Measurements from ENCODE around the gene IL2RA. TPM values are rescaled to one million over a fixed set of nuclear protein-coding genes. Genes with fewer than 3 reads are reported as not detected.

Gene IL2RA
- total and polyA plus RNA-seq, 9 of the 15 experiments (the other 6 are each of a cell fraction or from before 2014, with no cell fraction given): 0.95 TPM; not detected in 8

DNA sequence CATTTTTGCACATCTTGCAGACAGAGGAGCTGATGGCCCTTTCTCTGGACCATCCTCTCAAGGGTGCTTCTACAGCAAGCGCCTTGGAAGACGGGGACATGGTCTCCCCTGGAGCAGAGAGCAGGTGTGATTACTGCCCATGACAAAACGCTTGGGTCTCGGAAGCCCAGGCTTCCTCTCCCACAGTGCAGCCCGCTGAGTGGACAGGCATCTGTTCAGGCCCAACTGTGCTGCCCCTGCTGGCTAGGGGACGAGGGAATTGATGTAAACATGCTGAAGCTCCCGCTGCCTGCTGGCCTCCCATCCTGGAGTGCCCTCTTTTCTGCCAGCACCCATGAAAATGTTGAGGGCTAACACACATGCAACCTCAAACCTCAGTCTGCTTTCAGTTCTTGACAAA, 99.1 kb downstream of the IL2RA start:
- TF ChIP-seq KDM1A (IDR thresholded peaks at IDR 0.05) (no peak), ZNF354B (CRISPR knock-in tag; IDR thresholded peaks at IDR 0.05) (no peak), NR1H2 (CRISPR knock-in tag; IDR thresholded peaks at IDR 0.05) (no peak), ZNF75A (CRISPR knock-in tag; IDR thresholded peaks at IDR 0.05) (no peak)
- TF ChIP-seq, protein P1, sequence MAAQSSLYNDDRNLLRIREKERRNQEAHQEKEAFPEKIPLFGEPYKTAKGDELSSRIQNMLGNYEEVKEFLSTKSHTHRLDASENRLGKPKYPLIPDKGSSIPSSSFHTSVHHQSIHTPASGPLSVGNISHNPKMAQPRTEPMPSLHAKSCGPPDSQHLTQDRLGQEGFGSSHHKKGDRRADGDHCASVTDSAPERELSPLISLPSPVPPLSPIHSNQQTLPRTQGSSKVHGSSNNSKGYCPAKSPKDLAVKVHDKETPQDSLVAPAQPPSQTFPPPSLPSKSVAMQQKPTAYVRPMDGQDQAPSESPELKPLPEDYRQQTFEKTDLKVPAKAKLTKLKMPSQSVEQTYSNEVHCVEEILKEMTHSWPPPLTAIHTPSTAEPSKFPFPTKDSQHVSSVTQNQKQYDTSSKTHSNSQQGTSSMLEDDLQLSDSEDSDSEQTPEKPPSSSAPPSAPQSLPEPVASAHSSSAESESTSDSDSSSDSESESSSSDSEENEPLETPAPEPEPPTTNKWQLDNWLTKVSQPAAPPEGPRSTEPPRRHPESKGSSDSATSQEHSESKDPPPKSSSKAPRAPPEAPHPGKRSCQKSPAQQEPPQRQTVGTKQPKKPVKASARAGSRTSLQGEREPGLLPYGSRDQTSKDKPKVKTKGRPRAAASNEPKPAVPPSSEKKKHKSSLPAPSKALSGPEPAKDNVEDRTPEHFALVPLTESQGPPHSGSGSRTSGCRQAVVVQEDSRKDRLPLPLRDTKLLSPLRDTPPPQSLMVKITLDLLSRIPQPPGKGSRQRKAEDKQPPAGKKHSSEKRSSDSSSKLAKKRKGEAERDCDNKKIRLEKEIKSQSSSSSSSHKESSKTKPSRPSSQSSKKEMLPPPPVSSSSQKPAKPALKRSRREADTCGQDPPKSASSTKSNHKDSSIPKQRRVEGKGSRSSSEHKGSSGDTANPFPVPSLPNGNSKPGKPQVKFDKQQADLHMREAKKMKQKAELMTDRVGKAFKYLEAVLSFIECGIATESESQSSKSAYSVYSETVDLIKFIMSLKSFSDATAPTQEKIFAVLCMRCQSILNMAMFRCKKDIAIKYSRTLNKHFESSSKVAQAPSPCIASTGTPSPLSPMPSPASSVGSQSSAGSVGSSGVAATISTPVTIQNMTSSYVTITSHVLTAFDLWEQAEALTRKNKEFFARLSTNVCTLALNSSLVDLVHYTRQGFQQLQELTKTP (IDR thresholded peaks at IDR 0.05; ENCODE audit: low read depth in 1 of 2, partially characterized antibody in 2 of 2): no peak
- intact Hi-C loops (cut with micrococcal nuclease): no loop called here
- FAIRE-seq: no peak
- 91% methylated on average over 5 of the region's 7 CpGs for WGBS (ENCODE audit: insufficient coverage, low coverage, missing lambda C conversion rate)
- no peaks in the 10 kb centered on the region for H3K9me3 ChIP-seq (replicated peaks; ENCODE audit: control insufficient read depth, insufficient read depth, low read depth, low read length)
- H3K27me3 ChIP-seq (ENCODE audit: control insufficient read depth in 2 of 2, insufficient read depth in 2 of 2, low read length in 2 of 2): no peaks in the 10 kb centered on the region
- peaks cover 22% of the 10 kb centered on the region; the same call in 2 of the 3 replicates for H3K36me3 ChIP-seq (ENCODE audit: control insufficient read depth, insufficient read depth, low read length)
- no peak overlapping the region for H3K4me2 ChIP-seq (ENCODE audit: insufficient read depth, low read length)
- no peak for DNase-seq (ENCODE audit: extremely low read depth in 1 of 4, low spot score in 3 of 4)
- H3K9me1 ChIP-seq (ENCODE audit: control insufficient read depth, insufficient read depth, low read length): peaks cover 10% of the 10 kb centered on the region
- in situ Hi-C loops (cut with MboI): no loop called here
- H3K79me2 ChIP-seq (ENCODE audit: control insufficient read depth, insufficient read depth, low read length): no peaks in the 10 kb centered on the region
- ChIA-PET POLR2A (interaction anchor here (0.5 to 0.7 kb wide), 2 partner anchors 10 to 150 kb away, joined by 3 read pairs; no protein-coding TSS in a partner anchor), CTCF (ENCODE audit: low intra/inter-chr PET ratio) (no interaction called here)
- H3K27ac ChIP-seq (ENCODE audit: extremely low read depth, low read depth, low read length): no peak overlapping the region
- no peak overlapping the region for H3K4me3 ChIP-seq
- peaks cover 6 to 24% of the 10 kb centered on the region in 2 experiments; a peak in 4 of 5 replicates for H3K4me1 ChIP-seq (replicated peaks in 1 of 2; ENCODE audit: control insufficient read depth in 2 of 2, insufficient read depth in 2 of 2, low read length in 2 of 2)
- no peak overlapping the region for H3K9ac ChIP-seq (ENCODE audit: insufficient read depth in 1 of 2, low read depth in 2 of 2, low read length in 2 of 2)
- no peaks in the 10 kb centered on the region for H4K20me1 ChIP-seq (replicated peaks; ENCODE audit: control insufficient read depth, insufficient read depth, low read length)
- BruUV-seq (replicated peaks): no TSS peak
- ATAC-seq: no peak
- H2AFZ ChIP-seq (ENCODE audit: low read depth, low read length): no peak overlapping the region
